Measurements from ENCODE around the gene NRCAM.
A peak's percentile ranks its signal among the peaks of the same experiment; 100 is the strongest.

The NRCAM gene

DNA sequence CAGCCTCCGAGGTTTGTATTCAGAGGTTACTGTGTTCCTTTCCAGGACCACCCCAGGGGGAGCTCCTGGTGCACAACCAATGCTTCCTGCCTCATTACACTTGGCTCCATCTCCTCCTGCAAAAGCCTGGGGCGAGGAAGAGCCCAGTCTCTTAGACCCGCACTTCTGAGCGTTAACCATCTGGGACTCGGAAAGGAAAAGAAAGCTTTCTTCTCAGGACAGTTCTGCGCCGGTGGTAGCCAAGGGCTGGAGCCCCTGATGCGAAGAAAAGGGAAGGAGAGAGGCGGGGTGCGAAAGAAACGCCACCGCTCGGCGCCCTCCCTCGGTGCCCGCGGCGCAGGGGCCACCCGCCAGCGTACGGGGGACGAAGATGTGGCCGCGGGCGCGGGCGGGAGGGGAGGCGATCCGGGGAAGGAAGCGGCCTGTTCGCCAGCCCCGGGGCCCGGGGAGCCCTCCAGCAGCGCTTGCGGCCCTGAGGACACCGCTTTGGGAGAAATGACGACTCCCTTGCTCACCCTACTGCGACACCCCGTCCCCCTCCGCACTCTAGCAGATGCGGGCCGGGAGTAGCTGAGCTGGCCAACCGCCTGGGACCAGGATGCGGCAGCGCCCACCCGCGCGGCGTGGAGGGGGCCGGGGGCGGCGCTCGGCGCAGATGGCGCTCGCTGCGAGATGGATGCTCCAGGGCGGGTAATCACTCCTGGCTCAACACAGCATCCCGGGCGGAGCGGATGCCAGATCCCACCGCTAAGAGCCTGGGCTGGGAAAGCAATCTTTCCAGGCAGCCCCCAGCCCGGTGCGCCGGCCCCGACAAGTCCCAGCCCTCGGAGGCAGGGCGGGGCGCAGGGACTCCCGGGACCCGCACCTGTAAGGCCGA lies 1.3 kb downstream of the NRCAM start:
- peak; percentile 47 for DNase-seq (ENCODE audit: extremely low spot score)
- CTCF ChIA-PET, result interaction anchor here (0.7 to 0.9 kb wide), 2 partner anchors 14 to 251 kb away, joined by 3 to 4 read pairs; no protein-coding TSS in a partner anchor
- POLR2A ChIA-PET, result interaction anchor here (1.0 kb wide), 1 partner anchor 71 kb away, joined by 3 read pairs; the partner anchor contains the start of gene PNPLA8
- TF ChIP-seq HDGF (IDR thresholded peaks at IDR 0.05; ENCODE audit: borderline replicate concordance) (no peak), SP1 (IDR thresholded peaks at IDR 0.05) (no peak), ARNT (IDR thresholded peaks at IDR 0.05) (no peak), CTBP1 (IDR thresholded peaks at IDR 0.05; ENCODE audit: borderline replicate concordance) (no peak), L3MBTL2 (conservative IDR thresholded peaks at IDR 0.05) (no peak), BHLHE40 (IDR thresholded peaks at IDR 0.05; ENCODE audit: borderline replicate concordance) (no peak), LEF1 (IDR thresholded peaks at IDR 0.05; ENCODE audit: borderline replicate concordance) (no peak)

DNA sequence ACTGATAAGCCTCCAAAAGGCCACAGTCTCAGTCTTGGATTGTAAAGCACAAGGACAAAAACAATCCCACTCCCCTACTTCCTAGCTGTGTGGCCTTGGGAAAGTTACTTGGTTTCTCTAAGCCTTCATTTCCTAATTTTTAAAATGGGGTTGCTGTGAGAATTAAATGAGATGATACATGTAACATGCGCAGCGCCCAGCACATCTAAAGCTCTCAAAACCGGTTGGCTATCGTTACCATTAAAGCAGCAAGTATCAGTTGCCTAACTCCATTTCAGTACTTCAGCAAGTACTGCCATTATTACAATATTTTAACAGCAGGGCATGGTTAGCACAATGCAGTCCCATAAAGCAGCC lies 1.9 kb downstream of the NRCAM start:
- DNase-seq (ENCODE audit: extremely low spot score), result no peak
- CTCF ChIA-PET, result interaction anchor here (0.7 to 0.9 kb wide), 2 partner anchors 14 to 250 kb away, joined by 3 to 4 read pairs; no protein-coding TSS in a partner anchor
- TF ChIP-seq ZNF384 (IDR thresholded peaks at IDR 0.05) (no peak), NFRKB (IDR thresholded peaks at IDR 0.05) (no peak), HDGF (IDR thresholded peaks at IDR 0.05; ENCODE audit: borderline replicate concordance) (no peak), ELF4 (IDR thresholded peaks at IDR 0.05) (no peak), FOXA1 (IDR thresholded peaks at IDR 0.05) (no peak), LEF1 (IDR thresholded peaks at IDR 0.05; ENCODE audit: borderline replicate concordance) (no peak), FOXM1 (IDR thresholded peaks at IDR 0.05; ENCODE audit: borderline replicate concordance) (no peak), BHLHE40 (IDR thresholded peaks at IDR 0.05; ENCODE audit: borderline replicate concordance) (no peak), L3MBTL2 (conservative IDR thresholded peaks at IDR 0.05) (no peak), SUZ12 (IDR thresholded peaks at IDR 0.05) (no peak), ARNT (IDR thresholded peaks at IDR 0.05) (no peak), TARDBP (IDR thresholded peaks at IDR 0.05) (no peak), SP1 (IDR thresholded peaks at IDR 0.05) (no peak), FOXK2 (IDR thresholded peaks at IDR 0.05) (no peak), CTBP1 (IDR thresholded peaks at IDR 0.05; ENCODE audit: borderline replicate concordance) (no peak)
- TF ChIP-seq, protein P1, sequence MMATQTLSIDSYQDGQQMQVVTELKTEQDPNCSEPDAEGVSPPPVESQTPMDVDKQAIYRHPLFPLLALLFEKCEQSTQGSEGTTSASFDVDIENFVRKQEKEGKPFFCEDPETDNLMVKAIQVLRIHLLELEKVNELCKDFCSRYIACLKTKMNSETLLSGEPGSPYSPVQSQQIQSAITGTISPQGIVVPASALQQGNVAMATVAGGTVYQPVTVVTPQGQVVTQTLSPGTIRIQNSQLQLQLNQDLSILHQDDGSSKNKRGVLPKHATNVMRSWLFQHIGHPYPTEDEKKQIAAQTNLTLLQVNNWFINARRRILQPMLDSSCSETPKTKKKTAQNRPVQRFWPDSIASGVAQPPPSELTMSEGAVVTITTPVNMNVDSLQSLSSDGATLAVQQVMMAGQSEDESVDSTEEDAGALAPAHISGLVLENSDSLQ (IDR thresholded peaks at IDR 0.05), result no peak
- POLR2A ChIA-PET, result no interaction called here

DNA sequence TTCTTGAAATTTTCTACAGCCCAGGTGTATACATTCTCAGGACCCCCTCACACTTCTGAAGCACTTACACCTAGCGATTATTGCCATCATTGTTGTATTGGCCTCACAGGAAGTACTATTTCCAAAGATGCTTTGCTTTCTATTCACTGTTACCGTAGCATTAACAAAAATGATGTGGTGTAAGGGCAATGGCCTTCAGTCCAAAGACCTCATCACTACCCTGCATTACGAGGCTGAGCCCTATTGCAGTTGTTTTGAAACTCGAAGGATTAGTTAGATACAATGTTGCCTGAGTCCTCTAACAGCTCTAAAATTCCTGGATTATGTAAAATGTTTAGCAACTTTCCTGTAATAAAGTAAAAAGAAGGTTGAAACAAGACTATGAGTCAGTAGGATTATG lies 2.9 kb downstream of the NRCAM start:
- TF ChIP-seq FOXM1 (IDR thresholded peaks at IDR 0.05; ENCODE audit: borderline replicate concordance), result no peak
- TF ChIP-seq SP1 (IDR thresholded peaks at IDR 0.05), result no peak
- TF ChIP-seq LEF1 (IDR thresholded peaks at IDR 0.05; ENCODE audit: borderline replicate concordance), result no peak
- no peak for TF ChIP-seq HDGF (IDR thresholded peaks at IDR 0.05; ENCODE audit: borderline replicate concordance)
- TF ChIP-seq NFRKB (IDR thresholded peaks at IDR 0.05), result no peak
- TF ChIP-seq ARNT (IDR thresholded peaks at IDR 0.05), result no peak
- ChIA-PET CTCF (interaction anchor here (1.3 to 1.4 kb wide), 2 partner anchors 10 to 14 kb away, joined by 3 to 4 read pairs; no protein-coding TSS in a partner anchor), POLR2A (no interaction called here)
- DNase-seq (ENCODE audit: extremely low spot score), result no peak

DNA sequence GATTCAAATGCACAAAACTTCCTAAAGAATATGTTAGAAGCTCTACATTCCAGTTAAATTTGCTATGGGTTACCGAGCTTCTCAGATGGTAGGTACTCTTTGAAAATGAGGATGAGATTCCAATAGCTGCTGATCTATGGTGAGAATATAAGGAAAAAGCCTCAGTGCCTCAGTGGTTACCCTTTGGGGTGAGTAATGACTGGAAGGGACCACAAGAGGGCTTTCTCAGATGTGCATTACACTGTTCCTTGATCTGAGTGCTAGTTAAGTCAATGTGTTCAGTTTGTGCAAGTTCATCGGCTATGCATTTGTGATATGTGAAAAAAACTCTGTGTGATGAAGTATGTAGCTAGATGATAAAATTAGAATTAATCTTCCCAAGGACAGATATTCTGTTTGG lies 3.5 kb downstream of the NRCAM start:
- ChIA-PET CTCF (interaction anchor here (0.6 to 1.4 kb wide), 5 partner anchors 9 to 44 kb away, joined by 3 to 4 read pairs (median 3); no protein-coding TSS in a partner anchor), POLR2A (no interaction called here)
- peak; percentile 26 for DNase-seq (ENCODE audit: extremely low spot score)
- TF ChIP-seq TARDBP (IDR thresholded peaks at IDR 0.05), result no peak
- no peak for TF ChIP-seq ELF4 (IDR thresholded peaks at IDR 0.05)
- no peak for TF ChIP-seq FOXA1 (IDR thresholded peaks at IDR 0.05)
- TF ChIP-seq ZNF384 (IDR thresholded peaks at IDR 0.05), result no peak
- no peak for TF ChIP-seq CTBP1 (IDR thresholded peaks at IDR 0.05; ENCODE audit: borderline replicate concordance)
- no peak for TF ChIP-seq LEF1 (IDR thresholded peaks at IDR 0.05; ENCODE audit: borderline replicate concordance)

DNA sequence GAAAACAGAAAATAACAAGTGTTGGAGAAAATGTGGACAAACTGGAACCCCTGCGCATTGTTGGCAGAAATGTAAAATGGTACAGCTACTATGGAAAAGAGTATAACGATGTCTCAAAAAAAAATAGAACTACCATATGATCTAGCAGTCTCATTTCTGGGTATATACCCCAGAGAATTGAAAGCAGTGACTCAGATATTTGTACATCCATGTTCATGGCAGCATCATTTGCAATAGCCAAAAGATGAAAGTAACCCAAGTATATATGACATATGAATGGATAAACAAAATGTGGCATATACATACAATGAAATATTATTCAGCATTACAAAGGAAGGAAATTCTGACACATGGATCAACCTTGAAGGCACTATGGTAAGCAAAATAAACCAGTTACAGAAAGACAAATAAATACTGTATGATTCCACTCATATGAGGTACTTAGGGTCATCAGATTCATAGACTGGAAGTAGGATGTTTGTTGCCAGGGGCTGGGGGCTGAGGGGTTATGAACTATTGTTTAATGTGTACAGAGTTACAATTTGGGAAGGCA lies 4.9 kb downstream of the NRCAM start:
- POLR2A ChIA-PET, result no interaction called here
- no peak for TF ChIP-seq ZNF384 (IDR thresholded peaks at IDR 0.05)
- TF ChIP-seq LEF1 (IDR thresholded peaks at IDR 0.05; ENCODE audit: borderline replicate concordance), result no peak
- no peak for TF ChIP-seq TARDBP (IDR thresholded peaks at IDR 0.05)
- TF ChIP-seq SUZ12 (IDR thresholded peaks at IDR 0.05), result no peak
- TF ChIP-seq BHLHE40 (IDR thresholded peaks at IDR 0.05; ENCODE audit: borderline replicate concordance), result no peak
- TF ChIP-seq FOXA1 (IDR thresholded peaks at IDR 0.05), result no peak
- no peak for TF ChIP-seq NFRKB (IDR thresholded peaks at IDR 0.05)
- TF ChIP-seq HDGF (IDR thresholded peaks at IDR 0.05; ENCODE audit: borderline replicate concordance), result no peak
- no peak for TF ChIP-seq CTBP1 (IDR thresholded peaks at IDR 0.05; ENCODE audit: borderline replicate concordance)
- no peak for TF ChIP-seq L3MBTL2 (conservative IDR thresholded peaks at IDR 0.05)
- TF ChIP-seq ELF4 (IDR thresholded peaks at IDR 0.05), result no peak
- TF ChIP-seq SP1 (IDR thresholded peaks at IDR 0.05), result no peak
- no peak for TF ChIP-seq ARNT (IDR thresholded peaks at IDR 0.05)
- no peak for TF ChIP-seq FOXM1 (IDR thresholded peaks at IDR 0.05; ENCODE audit: borderline replicate concordance)
- TF ChIP-seq, protein P1 (IDR thresholded peaks at IDR 0.05), result no peak
- no peak for TF ChIP-seq FOXK2 (IDR thresholded peaks at IDR 0.05)
- no peak for DNase-seq (ENCODE audit: extremely low spot score)
- CTCF ChIA-PET, result no interaction called here

DNA sequence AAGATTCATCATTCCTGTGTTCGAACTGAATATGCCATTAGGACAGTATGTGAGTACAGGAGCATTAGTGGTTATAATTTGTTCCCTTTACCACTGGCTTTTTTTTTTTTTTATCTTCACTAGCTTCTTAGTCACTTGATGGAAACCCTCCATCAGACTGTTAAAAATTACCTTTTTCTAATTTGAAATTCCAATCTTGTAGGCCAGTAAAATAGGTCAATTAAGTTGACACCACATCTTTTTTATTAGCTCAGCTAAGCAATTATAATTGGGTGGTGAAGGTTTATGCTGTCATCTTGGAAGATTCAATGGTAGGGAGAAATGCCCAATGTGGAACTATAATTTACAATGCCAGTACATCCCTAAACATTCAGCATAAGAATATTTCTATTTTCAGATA lies 6.1 kb downstream of the NRCAM start:
- ChIA-PET CTCF (no interaction called here), POLR2A (no interaction called here)
- TF ChIP-seq ELF4 (IDR thresholded peaks at IDR 0.05) (no peak), HDGF (IDR thresholded peaks at IDR 0.05; ENCODE audit: borderline replicate concordance) (no peak), FOXM1 (IDR thresholded peaks at IDR 0.05; ENCODE audit: borderline replicate concordance) (no peak), NFRKB (IDR thresholded peaks at IDR 0.05) (no peak), SUZ12 (IDR thresholded peaks at IDR 0.05) (no peak), CTBP1 (IDR thresholded peaks at IDR 0.05; ENCODE audit: borderline replicate concordance) (no peak)
- DNase-seq (ENCODE audit: extremely low spot score), result no peak
